Thyroid gland (tissue), 4 donors: ENCODE results near the gene ACP2. TPM values are rescaled to one million over a fixed set of nuclear protein-coding genes. Genes with fewer than 3 reads are reported as not detected.

ENCODE experiments used
- DNase-seq, 2 donors: peaks; one replicate each; pipeline ENCODE4 v3.0.0-alpha.2; 2019
- H3K27ac ChIP-seq, 3 donors: fragments of 200-600 bp; sonication (generic); 1 replicate in 2 of 3; 2 replicates in 1 of 3; pipeline ENCODE4 v1.5.1; 2016 to 2019; ENCODE audit warnings: mild to moderate bottlenecking in 1 of 3, moderate library complexity in 1 of 3
- H3K27me3 ChIP-seq: fragments of 200-600 bp; sonication (generic); one replicate; pipeline ENCODE4 v1.5.1; 2019
- H3K36me3 ChIP-seq, 2 donors: fragments of 200-600 bp; sonication (generic); one replicate each; pipeline ENCODE4 v1.5.1; 2016 to 2019
- H3K4me1 ChIP-seq, 2 donors: fragments of 200-600 bp; sonication (generic); one replicate each; pipeline ENCODE4 v1.5.1; 2017 to 2019
- H3K4me3 ChIP-seq, 3 donors: fragments of 200-600 bp; sonication (generic); replicated peaks in 1 of 3; 1 replicate in 2 of 3; 2 replicates in 1 of 3; pipeline ENCODE4 v1.5.1; 2016; ENCODE audit warnings: mild to moderate bottlenecking in 1 of 3
- H3K9me3 ChIP-seq: fragments of 200-600 bp; sonication (generic); one replicate; pipeline ENCODE4 v1.5.1; 2017
- POLR2A ChIP-seq, 2 donors: fragments of 450-650 bp; IDR thresholded peaks; one replicate each; pipeline ENCODE4 v1.6.1; 2017; ENCODE audit warnings: antibody characterized with exemption in 2 of 2, mild to moderate bottlenecking in 2 of 2, moderate library complexity in 1 of 2
- WGBS, 2 donors: methylation state at CpG; one replicate each; pipeline ENCODE4 v1.1.5; 2017; 5-methylcytosine and 5-hydroxymethylcytosine counted together
- intact Hi-C: fragments of 100-400 bp; cut with DNase I; formaldehyde crosslinking; loops from one replicate; pipeline ENCODE4 v1.15.1; 2023
- total RNA-seq, 4 donors: library from RNA; depleted of rRNA; stranded (reverse); fragments of >200 nt; gene quantifications; one replicate each; pipeline ENCODE4 v1.2.3, GENCODE V29; 2016
- TF ChIP-seq, protein P1 (sequence below), 6 experiments: fragments of 200-600 bp in 3 of 6; fragments of 450-650 bp in 3 of 6; sonication (generic) in 3 of 6; IDR thresholded peaks; one replicate each; pipeline ENCODE4 v1.5.1; 2016 to 2019; ENCODE audit warnings: antibody characterized with exemption in 6 of 6, mild to moderate bottlenecking in 2 of 6, inconsistent platforms in 1 of 6, moderate library complexity in 1 of 6

The ACP2 gene
- total RNA-seq, 4 donors from 2014 or later: 32.4 to 98.5 (median 73.3) TPM

DNA sequence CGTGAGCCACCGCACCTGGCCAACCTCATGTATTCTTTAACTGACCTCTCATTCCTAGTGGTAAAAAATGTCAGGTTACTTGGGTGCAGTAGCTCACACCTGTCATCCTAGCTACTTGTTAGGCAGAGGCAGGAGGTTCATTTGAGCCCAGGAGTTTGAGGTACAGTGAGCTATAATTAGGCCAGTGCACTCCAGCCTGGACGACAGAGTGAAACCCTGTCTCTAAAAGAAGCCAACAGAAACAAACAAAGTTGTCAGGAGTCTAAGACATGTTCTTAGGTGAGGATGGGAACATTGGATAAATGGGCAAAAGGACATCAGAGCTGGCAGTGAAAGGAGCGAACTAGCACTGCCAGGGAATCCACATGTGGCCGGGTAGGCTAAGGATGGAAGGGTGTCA, 39.5 kb upstream of the ACP2 start:
- Histone ChIP-seq H3K27ac (no peak overlapping the region), H3K27me3 (no peaks in the 10 kb centered on the region), H3K36me3 (peaks cover 72 to 97% of the 10 kb centered on the region in 2 donors), H3K9me3 (no peaks in the 10 kb centered on the region), H3K4me1 (no peaks in the 10 kb centered on the region), H3K4me3 (no peak overlapping the region)
- intact Hi-C loops: no loop called here
- WGBS, 2 donors: 84 to 95% methylated on average over 5 of the region's 5 CpGs
- TF ChIP-seq POLR2A (IDR thresholded peaks at IDR 0.05): no peak
- TF ChIP-seq, protein P1, sequence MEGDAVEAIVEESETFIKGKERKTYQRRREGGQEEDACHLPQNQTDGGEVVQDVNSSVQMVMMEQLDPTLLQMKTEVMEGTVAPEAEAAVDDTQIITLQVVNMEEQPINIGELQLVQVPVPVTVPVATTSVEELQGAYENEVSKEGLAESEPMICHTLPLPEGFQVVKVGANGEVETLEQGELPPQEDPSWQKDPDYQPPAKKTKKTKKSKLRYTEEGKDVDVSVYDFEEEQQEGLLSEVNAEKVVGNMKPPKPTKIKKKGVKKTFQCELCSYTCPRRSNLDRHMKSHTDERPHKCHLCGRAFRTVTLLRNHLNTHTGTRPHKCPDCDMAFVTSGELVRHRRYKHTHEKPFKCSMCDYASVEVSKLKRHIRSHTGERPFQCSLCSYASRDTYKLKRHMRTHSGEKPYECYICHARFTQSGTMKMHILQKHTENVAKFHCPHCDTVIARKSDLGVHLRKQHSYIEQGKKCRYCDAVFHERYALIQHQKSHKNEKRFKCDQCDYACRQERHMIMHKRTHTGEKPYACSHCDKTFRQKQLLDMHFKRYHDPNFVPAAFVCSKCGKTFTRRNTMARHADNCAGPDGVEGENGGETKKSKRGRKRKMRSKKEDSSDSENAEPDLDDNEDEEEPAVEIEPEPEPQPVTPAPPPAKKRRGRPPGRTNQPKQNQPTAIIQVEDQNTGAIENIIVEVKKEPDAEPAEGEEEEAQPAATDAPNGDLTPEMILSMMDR (IDR thresholded peaks at IDR 0.05): no peak
- no peak for DNase-seq

DNA sequence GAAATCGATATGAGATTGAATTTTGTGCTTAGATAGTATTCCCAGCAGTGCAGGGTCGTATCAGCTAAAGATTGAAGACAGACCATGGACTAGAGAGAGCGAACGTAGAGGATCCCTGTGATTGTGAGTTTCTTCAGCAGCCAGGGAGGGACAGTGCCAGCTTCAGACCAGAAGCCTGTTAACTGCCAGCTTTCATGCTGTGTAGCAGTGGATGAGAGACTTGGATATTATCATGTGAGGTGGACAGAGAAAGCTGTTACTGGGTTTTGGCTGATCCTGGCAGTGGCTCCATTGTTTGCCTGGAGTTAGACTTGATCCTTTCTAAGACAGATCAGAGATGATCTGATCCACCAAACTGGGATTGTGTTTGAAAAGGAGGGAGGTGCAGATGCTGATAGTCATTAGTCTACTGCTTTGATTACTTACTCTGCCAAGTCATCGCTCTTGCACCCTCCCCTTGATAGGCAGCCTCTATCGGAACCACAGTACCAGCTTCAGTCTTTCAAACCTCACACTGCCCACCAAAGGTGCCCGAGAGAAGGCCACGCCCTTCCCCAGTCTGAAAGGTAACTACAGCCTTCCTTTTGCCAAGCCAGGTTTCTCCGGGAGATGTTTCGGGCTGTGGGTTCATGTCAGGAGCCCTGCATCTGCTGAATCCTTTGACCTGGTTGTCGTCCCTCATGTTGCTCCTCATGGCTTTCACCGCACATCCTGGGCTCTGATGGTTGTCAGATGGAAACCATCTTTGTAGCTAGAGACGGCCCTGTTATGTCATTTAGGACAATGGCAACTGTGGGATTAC, 37.6 kb upstream of the ACP2 start:
- Histone ChIP-seq H3K9me3 (no peaks in the 10 kb centered on the region), H3K27me3 (no peaks in the 10 kb centered on the region), H3K4me3 (no peak overlapping the region), H3K36me3 (peaks cover 90 to 97% of the 10 kb centered on the region in 2 donors), H3K4me1 (no peaks in the 10 kb centered on the region), H3K27ac (no peak overlapping the region)
- DNase-seq: no peak
- TF ChIP-seq, protein P1 (IDR thresholded peaks at IDR 0.05): no peak
- no peak for TF ChIP-seq POLR2A (IDR thresholded peaks at IDR 0.05)
- intact Hi-C loops: no loop called here
- 93 to 95% methylated on average over 12 to 13 of the region's 13 CpGs for WGBS, 2 donors

DNA sequence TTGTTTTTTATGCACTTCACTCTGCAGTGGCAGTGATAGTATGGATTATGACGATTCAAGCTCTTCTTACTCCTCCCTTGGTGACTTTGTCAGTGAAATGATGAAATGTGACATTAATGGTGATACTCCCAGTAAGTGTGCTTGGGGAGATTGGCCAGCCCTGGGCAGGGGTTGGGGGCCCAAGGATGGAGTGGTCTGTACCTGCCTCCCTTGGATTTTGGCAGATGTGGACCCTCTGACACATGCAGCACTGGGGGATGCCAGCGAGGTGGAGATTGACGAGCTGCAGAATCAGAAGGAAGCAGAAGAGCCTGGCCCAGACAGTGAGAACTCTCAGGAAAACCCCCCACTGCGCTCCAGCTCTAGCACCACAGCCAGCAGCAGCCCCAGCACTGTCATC, 35.5 kb upstream of the ACP2 start:
- intact Hi-C loops: no loop called here
- H3K4me3 ChIP-seq: no peak overlapping the region
- no peaks in the 10 kb centered on the region for H3K27me3 ChIP-seq
- TF ChIP-seq, protein P1 (IDR thresholded peaks at IDR 0.05): no peak
- TF ChIP-seq POLR2A (IDR thresholded peaks at IDR 0.05): no peak
- H3K9me3 ChIP-seq: no peaks in the 10 kb centered on the region
- no peaks in the 10 kb centered on the region for H3K4me1 ChIP-seq
- DNase-seq: no peak
- peaks cover 87 to 97% of the 10 kb centered on the region in 2 donors for H3K36me3 ChIP-seq
- H3K27ac ChIP-seq: no peak overlapping the region
- 97% methylated on average over 4 of the region's 4 CpGs for WGBS, 2 donors

DNA sequence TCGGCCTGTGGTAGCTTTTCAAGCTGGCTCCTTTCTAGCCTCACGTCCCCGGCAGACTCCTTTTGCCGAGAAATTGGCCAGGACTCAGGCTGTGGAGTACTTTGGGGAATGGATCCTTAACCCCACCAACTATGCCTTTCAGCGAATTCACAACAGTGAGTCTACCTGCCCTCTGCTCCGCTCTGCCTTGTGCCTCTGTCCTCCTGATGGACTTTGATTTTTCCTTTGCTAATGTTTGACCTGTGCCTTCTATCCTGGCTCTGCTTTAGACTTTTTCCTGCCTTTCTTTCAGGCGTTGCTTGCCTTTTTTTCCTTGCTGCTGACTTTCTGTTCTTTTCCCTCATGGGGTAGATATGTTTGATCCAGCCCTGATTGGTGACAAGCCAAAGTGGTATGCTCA, 33.8 kb upstream of the ACP2 start:
- Histone ChIP-seq H3K27me3 (no peaks in the 10 kb centered on the region), H3K27ac (no peak overlapping the region), H3K36me3 (peaks cover 90 to 95% of the 10 kb centered on the region in 2 donors), H3K4me1 (no peaks in the 10 kb centered on the region), H3K9me3 (no peaks in the 10 kb centered on the region), H3K4me3 (no peak overlapping the region)
- no peak for DNase-seq
- 94 to 96% methylated on average over 7 of the region's 7 CpGs for WGBS, 2 donors
- intact Hi-C loops: no loop called here
- TF ChIP-seq, protein P1 (IDR thresholded peaks at IDR 0.05): no peak
- TF ChIP-seq POLR2A (IDR thresholded peaks at IDR 0.05): no peak

DNA sequence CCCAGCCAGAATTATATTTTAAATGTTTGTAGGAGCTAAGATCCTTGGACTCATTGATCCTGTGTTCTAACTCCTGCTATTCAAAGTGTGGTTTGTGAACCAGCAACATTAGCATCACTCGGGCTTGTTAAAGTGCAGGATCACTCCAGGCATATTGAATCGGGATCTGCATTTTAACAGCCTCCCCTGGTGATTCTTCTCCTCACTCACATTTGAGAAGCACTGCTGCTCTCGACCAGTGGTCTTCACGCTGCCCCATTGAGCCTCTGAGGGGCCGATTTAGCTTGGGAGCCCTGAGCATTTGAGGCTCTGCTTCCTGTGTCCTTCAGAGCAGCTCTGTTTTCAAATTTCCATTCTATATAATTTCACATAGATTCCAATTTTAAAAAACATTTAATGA, 32.2 kb upstream of the ACP2 start:
- intact Hi-C loops: no loop called here
- TF ChIP-seq, protein P1 (IDR thresholded peaks at IDR 0.05): no peak
- H3K36me3 ChIP-seq: peaks cover 93 to 95% of the 10 kb centered on the region in 2 donors
- no peak overlapping the region for H3K27ac ChIP-seq
- no peak overlapping the region for H3K4me3 ChIP-seq
- H3K27me3 ChIP-seq: no peaks in the 10 kb centered on the region
- H3K9me3 ChIP-seq: no peaks in the 10 kb centered on the region
- 65 to 76% methylated on average over 5 of the region's 5 CpGs for WGBS, 2 donors
- DNase-seq: no peak
- no peaks in the 10 kb centered on the region for H3K4me1 ChIP-seq
